Measurements from ENCODE around the gene MAGEA2B.
"Not testable (repeated sequence)": the region's sequence is repeated elsewhere in the genome, so short reads cannot be mapped to it uniquely, and the experiment has no call there.

MAGEA2B gene

GRCh38 chrX:152713815-152714787 lies at the start of gene MAGEA2B:
Gene MAGEA2B, plus strand, starts transcription at chrX:152714628. Its CDS starts 2,479 bp downstream, at chrX:152717107.
- not testable (repeated sequence) for H3K4me3 ChIP-seq (ENCODE audit: low read depth, low read length); DNase-seq (ENCODE audit: low read depth)

- TF ChIP-seq CTCF (IDR thresholded peaks at IDR 0.05; ENCODE audit: low read depth, low read length, missing control alignments) = no peak
- H3K4me3 ChIP-seq (ENCODE audit: low read depth, low read length) = no peak overlapping the region
Measured at GRCh38 chrX:152674135-152674534, 40.3 kb upstream of the MAGEA2B start.

GRCh38 chrX:152674652-152675051 lies 39.8 kb upstream of the MAGEA2B start:
- H3K4me3 ChIP-seq (ENCODE audit: low read depth, low read length); DNase-seq (ENCODE audit: low read depth): not testable (repeated sequence)

More at GRCh38 chrX:152674135-152674534, 40.3 kb upstream of the MAGEA2B start:
- DNase-seq (ENCODE audit: low read depth) = no peak

GRCh38 chrX:152681012-152681411 lies 33.4 kb upstream of the MAGEA2B start:
- H3K4me3 ChIP-seq (ENCODE audit: low read depth, low read length); DNase-seq (ENCODE audit: low read depth): not testable (repeated sequence)

- DNase-seq (ENCODE audit: low read depth); H3K4me3 ChIP-seq (ENCODE audit: low read depth, low read length): not testable (repeated sequence)
Measured at GRCh38 chrX:152697952-152698931, 16.2 kb upstream of the MAGEA2B start, which contains the start of gene MAGEA3. Gene MAGEA3, plus strand, starts transcription at chrX:152698794. Its CDS starts 2,039 bp downstream, at chrX:152700833.

- DNase-seq (ENCODE audit: low read depth); H3K4me3 ChIP-seq (ENCODE audit: low read depth, low read length): not testable (repeated sequence)
Measured at GRCh38 chrX:152700390-152700789, 14.0 kb upstream of the MAGEA2B start.

GRCh38 chrX:152706500-152706899 lies 7.9 kb upstream of the MAGEA2B start:
- not testable (repeated sequence) for DNase-seq (ENCODE audit: low read depth); H3K4me3 ChIP-seq (ENCODE audit: low read depth, low read length)

- not testable (repeated sequence) for DNase-seq (ENCODE audit: low read depth)
Measured at GRCh38 chrX:152709173-152709572, 5.3 kb upstream of the MAGEA2B start, which contains the start of gene CSAG2. Gene CSAG2, minus strand, starts transcription at chrX:152709273. Its CDS starts 161 bp downstream, at chrX:152709112.

GRCh38 chrX:152713195-152713594 lies 1.2 kb upstream of the MAGEA2B start:
- H3K4me3 ChIP-seq (ENCODE audit: low read depth, low read length); DNase-seq (ENCODE audit: low read depth): not testable (repeated sequence)

More at GRCh38 chrX:152709173-152709572, 5.3 kb upstream of the MAGEA2B start, which contains the start of gene CSAG2:
- not testable (repeated sequence) for H3K4me3 ChIP-seq (ENCODE audit: low read depth, low read length)

GRCh38 chrX:152725409-152725808 lies 11.0 kb downstream of the MAGEA2B start:
- no peak for TF ChIP-seq CTCF (IDR thresholded peaks at IDR 0.05; ENCODE audit: low read depth, low read length, missing control alignments)
- no peak overlapping the region for H3K4me3 ChIP-seq (ENCODE audit: low read depth, low read length)
- no peak for DNase-seq (ENCODE audit: low read depth)

All from GM12864 (cell line).